ENCODE results near the gene AGAP3.

GRCh38 chr7:151179287-151179860 is 93.1 kb downstream of the AGAP3 start:
- no peak for TF ChIP-seq CTCF (conservative IDR thresholded peaks at IDR 0.05 in 1 of 2, IDR thresholded peaks at IDR 0.05 in 1 of 2; ENCODE audit: low read depth in 1 of 2, low read length in 2 of 2)
- no peak for TF ChIP-seq EZH2 (IDR thresholded peaks at IDR 0.05; ENCODE audit: low read length, missing control alignments)

Data from fibroblast of lung (primary cell).